HUES6 (cell line): ENCODE results near the gene MYOD1.

Experiments
- H3K27ac ChIP-seq: 2 replicates; pipeline ENCODE4 v1.7.0; 2013; ENCODE audit warnings: low read depth, mild to moderate bottlenecking, low read length, inconsistent platforms
- H3K27me3 ChIP-seq: 2 replicates; pipeline ENCODE4 v1.6.1; 2013; ENCODE audit warnings: low read length; ENCODE audit not compliant: control insufficient read depth, insufficient read depth
- H3K36me3 ChIP-seq: 2 replicates; pipeline ENCODE4 v1.6.1; 2013; ENCODE audit warnings: low read length; ENCODE audit not compliant: control insufficient read depth, insufficient read depth
- H3K4me1 ChIP-seq: 2 replicates; pipeline ENCODE4 v1.6.1; 2013; ENCODE audit warnings: low read length; ENCODE audit not compliant: control insufficient read depth, insufficient read depth
- H3K4me3 ChIP-seq: 2 replicates; pipeline ENCODE4 v1.5.1; 2013; ENCODE audit warnings: low read depth, low read length
- H3K9ac ChIP-seq: one replicate; pipeline ENCODE4 v1.6.1; 2013; ENCODE audit warnings: mild to moderate bottlenecking, low read length
- H3K9me3 ChIP-seq: 2 replicates; pipeline ENCODE4 v1.6.1; 2013; ENCODE audit warnings: low read depth, low read length; ENCODE audit not compliant: control insufficient read depth, insufficient read depth

MYOD1 gene

DNA sequence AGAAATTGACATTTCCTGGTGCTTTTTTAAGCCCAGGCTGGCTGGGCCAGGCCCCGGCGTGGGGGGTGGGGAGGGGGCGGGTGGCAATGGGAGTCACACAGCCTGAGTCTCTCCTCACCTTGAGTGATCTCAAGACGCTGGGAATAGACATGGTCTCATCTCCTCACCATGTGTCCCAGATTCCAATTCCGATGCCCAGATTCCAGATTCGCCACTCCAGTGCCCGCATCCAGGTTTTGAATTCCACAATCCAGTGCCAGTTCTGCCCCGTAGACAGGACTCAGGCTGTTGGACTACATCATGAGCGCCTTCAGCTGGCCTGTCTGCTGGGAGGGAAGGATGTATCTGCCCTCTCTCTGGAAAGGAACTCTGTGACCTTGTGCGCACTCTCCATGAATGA is 34.3 kb downstream of the MYOD1 start:
- no peak overlapping the region for H3K4me3 ChIP-seq
- H3K9ac ChIP-seq: no peak overlapping the region
- H3K36me3 ChIP-seq: no peaks in the 10 kb centered on the region
- no peak overlapping the region for H3K27ac ChIP-seq
- peaks cover 48% of the 10 kb centered on the region; the same call in 1 of the 2 replicates for H3K27me3 ChIP-seq
- no peaks in the 10 kb centered on the region for H3K4me1 ChIP-seq
- no peaks in the 10 kb centered on the region for H3K9me3 ChIP-seq

DNA sequence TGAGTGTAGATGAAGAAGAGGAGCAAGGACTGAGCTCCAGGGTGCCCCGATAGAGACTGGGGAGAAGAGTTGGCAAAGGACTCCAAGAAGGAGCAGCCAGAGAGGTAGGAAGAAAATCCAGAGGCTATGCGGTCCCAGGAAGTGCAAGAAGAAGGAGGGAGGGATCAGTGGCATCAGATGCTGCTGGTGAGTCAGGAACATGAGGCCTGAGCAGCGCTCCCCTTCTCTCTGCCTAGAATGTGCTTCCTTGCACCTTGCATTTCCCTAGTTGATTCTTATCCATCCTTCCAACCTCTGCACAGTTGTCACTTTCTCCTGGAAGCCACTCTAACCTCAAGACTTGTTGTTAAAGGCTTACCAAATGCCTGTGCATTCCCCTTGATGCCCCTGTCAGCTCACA is 36.5 kb downstream of the MYOD1 start:
- Histone ChIP-seq H3K27ac (no peak overlapping the region), H3K27me3 (peaks cover 47% of the 10 kb centered on the region; the same call in 1 of the 2 replicates), H3K9ac (no peak overlapping the region), H3K9me3 (no peaks in the 10 kb centered on the region), H3K4me1 (no peaks in the 10 kb centered on the region), H3K4me3 (no peak overlapping the region), H3K36me3 (no peaks in the 10 kb centered on the region)

DNA sequence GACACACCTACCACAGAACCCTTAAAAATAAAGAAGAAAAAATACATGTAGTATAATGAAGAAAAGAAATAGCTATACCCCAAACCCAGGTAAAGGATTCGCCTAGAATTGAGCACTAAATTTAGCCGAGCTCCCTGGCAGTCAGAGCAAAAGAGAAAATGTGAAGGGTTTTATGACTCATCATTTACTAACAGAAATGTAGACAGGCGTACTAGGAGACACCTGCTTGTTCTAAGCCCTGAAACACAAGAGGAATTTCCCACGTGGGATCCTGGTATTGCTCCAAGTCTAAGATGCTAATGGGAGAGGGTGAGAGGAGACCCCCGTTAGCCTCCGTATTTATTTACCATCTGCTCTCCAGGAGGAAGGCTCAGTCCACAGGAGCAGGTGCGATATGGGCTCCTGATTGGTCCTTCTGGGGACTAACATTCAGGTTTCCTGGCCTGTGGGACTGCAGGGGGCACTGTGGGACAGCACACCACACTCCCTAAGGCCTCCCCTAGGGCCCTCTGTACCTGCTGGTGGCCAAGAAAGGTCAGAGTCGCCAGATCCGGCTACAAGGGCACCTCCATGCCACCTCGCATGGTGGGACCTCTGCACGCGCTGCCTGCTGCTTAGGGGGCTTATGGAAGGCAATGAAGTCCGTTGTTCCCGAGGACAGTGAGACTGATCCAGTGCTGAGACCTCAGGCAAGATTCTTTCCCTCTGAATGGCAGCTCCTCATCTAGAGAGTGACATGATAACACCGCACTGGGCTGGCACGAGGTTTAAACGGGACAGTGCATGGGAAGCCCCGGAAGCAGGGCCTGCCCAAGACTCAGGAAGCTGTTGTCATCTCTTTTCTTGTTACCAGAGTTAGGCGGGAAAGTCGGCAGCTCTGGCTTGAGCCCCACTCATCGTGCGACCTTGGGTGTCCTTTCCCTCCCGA is 41.0 kb downstream of the MYOD1 start:
- H3K4me1 ChIP-seq: no peaks in the 10 kb centered on the region
- no peak overlapping the region for H3K9ac ChIP-seq
- H3K36me3 ChIP-seq: no peaks in the 10 kb centered on the region
- H3K27ac ChIP-seq: no peak overlapping the region
- no peaks in the 10 kb centered on the region for H3K9me3 ChIP-seq
- peaks cover 15% of the 10 kb centered on the region; the same call in 1 of the 2 replicates for H3K27me3 ChIP-seq
- no peak overlapping the region for H3K4me3 ChIP-seq

DNA sequence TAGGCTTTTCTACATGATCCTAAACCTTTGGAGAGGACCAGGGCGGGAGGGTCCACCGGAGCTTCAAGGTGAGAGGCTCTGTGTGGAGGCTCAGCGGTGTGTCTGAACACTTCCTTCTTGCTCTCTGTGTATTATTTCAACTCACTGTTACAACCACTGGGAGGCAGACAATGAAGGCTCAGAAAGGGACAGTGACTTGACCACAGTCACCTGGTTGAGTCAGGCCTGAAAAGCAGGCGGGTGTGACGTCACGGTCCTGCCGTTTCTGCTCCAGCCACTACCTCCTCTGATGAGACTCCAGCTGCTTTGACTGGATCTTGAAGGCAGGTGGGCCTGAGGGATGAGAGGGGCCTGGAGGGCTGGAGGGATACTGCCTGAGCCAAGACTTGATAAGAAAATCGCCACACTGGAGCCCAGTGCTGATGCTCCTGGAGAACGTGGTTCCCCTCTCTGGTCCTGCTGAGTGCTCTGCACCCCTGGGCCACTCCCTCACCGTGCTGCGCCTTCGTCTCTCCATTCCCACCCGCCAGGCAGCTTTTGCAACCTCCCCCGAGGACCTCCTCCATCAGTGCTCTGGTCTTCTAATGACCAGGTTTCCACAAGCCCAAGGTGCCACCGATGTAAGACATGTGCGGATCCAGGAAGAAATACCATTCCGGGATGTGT is 43.1 kb downstream of the MYOD1 start:
- no peak overlapping the region for H3K4me3 ChIP-seq
- no peak overlapping the region for H3K9ac ChIP-seq
- H3K27me3 ChIP-seq: no peaks in the 10 kb centered on the region
- H3K4me1 ChIP-seq: no peaks in the 10 kb centered on the region
- H3K27ac ChIP-seq: no peak overlapping the region
- H3K9me3 ChIP-seq: no peaks in the 10 kb centered on the region
- no peaks in the 10 kb centered on the region for H3K36me3 ChIP-seq

DNA sequence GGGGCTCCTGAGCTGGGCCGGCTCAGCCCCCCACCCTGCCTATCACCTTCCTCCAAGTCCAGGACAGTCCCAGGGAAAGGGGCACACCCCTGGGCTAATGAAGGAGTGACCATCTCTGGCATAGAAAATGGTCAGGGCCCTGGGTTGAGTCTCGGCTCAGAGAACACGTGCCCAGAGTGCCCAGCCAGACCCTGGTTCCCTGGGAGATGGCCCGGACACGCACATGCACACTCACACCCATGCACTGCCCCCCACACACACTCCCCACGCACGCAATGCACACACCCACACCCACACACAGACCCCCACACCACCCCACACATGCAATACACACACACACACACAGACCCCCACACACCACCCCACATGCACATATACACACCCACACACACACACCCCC is 43.9 kb downstream of the MYOD1 start:
- Histone ChIP-seq H3K27me3 (no peaks in the 10 kb centered on the region), H3K27ac (no peak overlapping the region), H3K9ac (no peak overlapping the region), H3K4me1 (no peaks in the 10 kb centered on the region), H3K36me3 (no peaks in the 10 kb centered on the region), H3K4me3 (no peak overlapping the region), H3K9me3 (no peaks in the 10 kb centered on the region)

DNA sequence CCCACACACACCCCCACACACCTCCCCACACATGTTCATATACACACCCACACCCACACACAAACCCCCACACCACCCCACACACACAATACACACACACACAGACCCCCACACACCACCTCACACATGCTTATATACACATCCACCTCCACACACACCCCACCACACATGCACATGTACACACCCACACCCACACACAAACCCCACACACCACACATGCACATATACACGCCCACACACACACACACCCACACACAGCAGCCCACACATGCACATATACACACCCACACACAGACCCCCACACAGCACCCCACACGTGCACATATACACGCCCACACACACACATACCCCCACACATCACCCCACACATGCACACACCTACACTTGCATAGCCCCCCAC is 44.3 kb downstream of the MYOD1 start:
- H3K36me3 ChIP-seq: no peaks in the 10 kb centered on the region
- no peak overlapping the region for H3K4me3 ChIP-seq
- no peaks in the 10 kb centered on the region for H3K4me1 ChIP-seq
- H3K27me3 ChIP-seq: no peaks in the 10 kb centered on the region
- no peaks in the 10 kb centered on the region for H3K9me3 ChIP-seq
- no peak overlapping the region for H3K9ac ChIP-seq
- H3K27ac ChIP-seq: no peak overlapping the region

- Histone ChIP-seq H3K36me3 (no peaks in the 10 kb centered on the region), H3K9ac (no peak overlapping the region), H3K4me1 (no peaks in the 10 kb centered on the region; the same call in 1 of the 2 replicates), H3K9me3 (no peaks in the 10 kb centered on the region), H3K4me3 (no peak overlapping the region), H3K27me3 (no peaks in the 10 kb centered on the region), H3K27ac (no peak overlapping the region)
These were observed 45.3 kb downstream of the MYOD1 start for GRCh38 chr11:17764446-17765218.

- H3K9me3 ChIP-seq: no peaks in the 10 kb centered on the region
- H3K36me3 ChIP-seq: no peaks in the 10 kb centered on the region
- peaks cover 6% of the 10 kb centered on the region; the same call in 1 of the 2 replicates for H3K4me1 ChIP-seq
- no peak overlapping the region for H3K9ac ChIP-seq
- H3K27me3 ChIP-seq: no peaks in the 10 kb centered on the region
- no peak overlapping the region for H3K4me3 ChIP-seq
- H3K27ac ChIP-seq: no peak overlapping the region
These were observed 46.1 kb downstream of the MYOD1 start for GRCh38 chr11:17765356-17766072.

GRCh38 chr11:17766073-17766359 is 46.6 kb downstream of the MYOD1 start:
- Histone ChIP-seq H3K4me1 (peaks cover 6% of the 10 kb centered on the region; the same call in 1 of the 2 replicates), H3K9me3 (no peaks in the 10 kb centered on the region), H3K4me3 (no peak overlapping the region), H3K36me3 (no peaks in the 10 kb centered on the region), H3K9ac (no peak overlapping the region), H3K27me3 (no peaks in the 10 kb centered on the region), H3K27ac (no peak overlapping the region)

- Histone ChIP-seq H3K9ac (no peak overlapping the region), H3K4me1 (peaks cover 6% of the 10 kb centered on the region; the same call in 1 of the 2 replicates), H3K27me3 (no peaks in the 10 kb centered on the region), H3K4me3 (no peak overlapping the region), H3K36me3 (no peaks in the 10 kb centered on the region), H3K9me3 (no peaks in the 10 kb centered on the region), H3K27ac (no peak overlapping the region)
These were observed 47.2 kb downstream of the MYOD1 start for GRCh38 chr11:17766590-17766989.
